Activated B cell treated with CpG ODN at 0.5 μM for 24 hours (primary cell): ENCODE results near the gene ASTN2. TPM values are rescaled to one million over a fixed set of nuclear protein-coding genes. Genes with fewer than 3 reads are reported as not detected.

Source experiments
- ATAC-seq: fragments of 200-7000 bp; cut with Tn5 transposase; one replicate; pipeline ENCODE4 v1.10.0; 2021; ENCODE audit warnings: low read depth, mild to moderate bottlenecking, moderate library complexity
- CTCF ChIA-PET: fragments of 350-600 bp; sonication (Branson Sonifier 250); formaldehyde crosslinking; loops from one replicate; lab custom pipeline; 2021; ENCODE audit warnings: antibody characterized with exemption; lab: Charles Lee
- POLR2A ChIA-PET: fragments of 350-600 bp; sonication (Branson Sonifier 250); formaldehyde crosslinking; loops from one replicate; lab custom pipeline; 2021; ENCODE audit warnings: antibody characterized with exemption; lab: Charles Lee
- DNase-seq: peaks from one replicate; pipeline ENCODE4 v3.0.0; 2022
- H3K27ac Mint-ChIP-seq: one replicate; pipeline ENCODE4 v1.8.0; 2020; ENCODE audit warnings: mixed read lengths
- H3K27me3 Mint-ChIP-seq: one replicate; pipeline ENCODE4 v1.8.0; 2021; ENCODE audit warnings: mixed read lengths
- H3K36me3 Mint-ChIP-seq: one replicate; pipeline ENCODE4 v1.8.0; 2021; ENCODE audit warnings: low read depth, mixed read lengths
- H3K4me1 Mint-ChIP-seq: one replicate; pipeline ENCODE4 v1.8.0; 2021; ENCODE audit warnings: mixed read lengths
- H3K4me3 Mint-ChIP-seq: one replicate; pipeline ENCODE4 v1.8.0; 2020; ENCODE audit warnings: mild to moderate bottlenecking, mixed read lengths
- H3K9me3 Mint-ChIP-seq: one replicate; pipeline ENCODE4 v1.8.0; 2020; ENCODE audit warnings: mixed read lengths
- intact Hi-C: fragments of 100-400 bp; cut with micrococcal nuclease; formaldehyde crosslinking; loops from one replicate; pipeline ENCODE4 v1.15.1; 2024
- total RNA-seq: library from RNA; stranded (reverse); gene quantifications from 2 replicates; pipeline ENCODE4 v1.2.3, GENCODE V29; 2022
- TF ChIP-seq, protein P1 (sequence below): fragments of 200-600 bp; IDR thresholded peaks from one replicate; pipeline ENCODE4 v1.8.0; 2022; ENCODE audit warnings: antibody characterized with exemption, mild to moderate bottlenecking

Gene ASTN2
- total RNA-seq, 1 donor from 2014 or later: 2.3 TPM

DNA sequence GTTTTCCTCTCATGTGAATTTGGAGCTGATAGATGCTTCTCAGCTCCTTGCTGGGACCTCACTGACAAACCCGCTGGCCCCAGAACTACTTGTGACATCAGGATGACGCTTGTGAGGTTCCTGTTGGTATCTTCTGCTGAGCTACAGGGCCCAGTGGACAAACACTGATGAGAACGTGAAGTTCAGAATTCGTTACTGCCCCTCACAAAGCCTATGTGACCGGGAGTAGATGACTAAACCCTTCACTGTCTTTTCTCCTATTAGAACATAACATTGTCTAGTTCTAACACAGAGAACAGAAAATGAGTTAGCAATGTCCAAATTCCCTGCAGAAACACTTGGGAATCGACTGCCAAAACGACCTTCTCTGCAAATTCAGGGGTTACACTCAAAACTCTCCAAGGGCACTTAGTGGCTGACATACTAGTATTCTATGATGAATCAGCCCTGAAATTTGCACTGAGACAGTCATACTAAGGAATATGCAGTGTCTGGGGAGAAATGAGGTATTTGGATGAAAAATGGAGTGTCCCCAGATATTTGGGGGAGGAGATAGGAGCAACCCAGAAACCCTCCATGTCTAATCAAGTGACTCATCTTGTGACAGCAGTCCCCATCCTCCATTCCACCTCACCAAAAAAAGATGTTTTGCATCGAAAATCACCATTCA, 871.0 kb downstream of the ASTN2 start:
- TF ChIP-seq, protein P1, sequence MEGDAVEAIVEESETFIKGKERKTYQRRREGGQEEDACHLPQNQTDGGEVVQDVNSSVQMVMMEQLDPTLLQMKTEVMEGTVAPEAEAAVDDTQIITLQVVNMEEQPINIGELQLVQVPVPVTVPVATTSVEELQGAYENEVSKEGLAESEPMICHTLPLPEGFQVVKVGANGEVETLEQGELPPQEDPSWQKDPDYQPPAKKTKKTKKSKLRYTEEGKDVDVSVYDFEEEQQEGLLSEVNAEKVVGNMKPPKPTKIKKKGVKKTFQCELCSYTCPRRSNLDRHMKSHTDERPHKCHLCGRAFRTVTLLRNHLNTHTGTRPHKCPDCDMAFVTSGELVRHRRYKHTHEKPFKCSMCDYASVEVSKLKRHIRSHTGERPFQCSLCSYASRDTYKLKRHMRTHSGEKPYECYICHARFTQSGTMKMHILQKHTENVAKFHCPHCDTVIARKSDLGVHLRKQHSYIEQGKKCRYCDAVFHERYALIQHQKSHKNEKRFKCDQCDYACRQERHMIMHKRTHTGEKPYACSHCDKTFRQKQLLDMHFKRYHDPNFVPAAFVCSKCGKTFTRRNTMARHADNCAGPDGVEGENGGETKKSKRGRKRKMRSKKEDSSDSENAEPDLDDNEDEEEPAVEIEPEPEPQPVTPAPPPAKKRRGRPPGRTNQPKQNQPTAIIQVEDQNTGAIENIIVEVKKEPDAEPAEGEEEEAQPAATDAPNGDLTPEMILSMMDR: no peak
- Mint-ChIP-seq H3K4me1 (no peaks in the 10 kb centered on the region), H3K9me3 (no peaks in the 10 kb centered on the region), H3K36me3 (no peaks in the 10 kb centered on the region), H3K27ac (no peak overlapping the region), H3K4me3 (no peak overlapping the region), H3K27me3 (no peaks in the 10 kb centered on the region)
- POLR2A ChIA-PET: no interaction called here
- CTCF ChIA-PET: no interaction called here
- ATAC-seq (no peak), DNase-seq (no peak)
- intact Hi-C loops: no loop called here

- ChIA-PET POLR2A (no interaction called here), CTCF (no interaction called here)
- no peak for DNase-seq
- no peak for ATAC-seq
- Mint-ChIP-seq H3K36me3 (no peaks in the 10 kb centered on the region), H3K27me3 (no peaks in the 10 kb centered on the region), H3K4me1 (no peaks in the 10 kb centered on the region), H3K9me3 (peaks cover 8% of the 10 kb centered on the region), H3K4me3 (no peak overlapping the region), H3K27ac (no peak overlapping the region)
- intact Hi-C loops: no loop called here
- TF ChIP-seq, protein P1: no peak
These were observed 873.5 kb downstream of the ASTN2 start for GRCh38 chr9:116541402-116541801.

DNA sequence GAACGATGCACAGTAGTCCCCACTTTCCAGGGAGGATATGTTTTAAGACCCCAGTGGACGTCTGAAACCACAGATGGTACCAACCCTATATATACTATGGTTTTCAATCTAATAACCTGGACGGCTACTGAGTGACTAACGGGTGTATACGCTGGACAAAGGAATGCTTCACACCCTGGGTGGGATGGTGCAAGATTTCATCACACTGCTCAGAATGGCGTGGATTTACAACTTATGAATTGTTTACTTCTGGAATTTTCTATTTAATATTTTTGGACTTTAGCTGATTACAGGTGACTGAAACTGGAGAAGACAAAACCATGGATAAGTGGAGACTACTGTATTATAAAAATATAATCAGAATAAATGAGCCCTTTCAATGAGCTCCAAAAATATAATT, 875.3 kb downstream of the ASTN2 start:
- peaks cover 9% of the 10 kb centered on the region for H3K9me3 Mint-ChIP-seq
- CTCF ChIA-PET: no interaction called here

GRCh38 chr9:116525611-116526010, 889.2 kb downstream of the ASTN2 start:
- Mint-ChIP-seq H3K27me3 (no peaks in the 10 kb centered on the region), H3K4me3 (no peak overlapping the region), H3K36me3 (no peaks in the 10 kb centered on the region), H3K27ac (no peak overlapping the region), H3K4me1 (no peaks in the 10 kb centered on the region), H3K9me3 (peaks cover 21% of the 10 kb centered on the region)
- TF ChIP-seq, protein P1: no peak
- ChIA-PET CTCF (no interaction called here), POLR2A (no interaction called here)
- DNase-seq: no peak
- intact Hi-C loops: no loop called here
- ATAC-seq: no peak

More for the DNA sequence above, 875.3 kb downstream of the ASTN2 start:
- no peaks in the 10 kb centered on the region for H3K36me3 Mint-ChIP-seq
- no peak overlapping the region for H3K27ac Mint-ChIP-seq
- intact Hi-C loops: no loop called here
- H3K27me3 Mint-ChIP-seq: no peaks in the 10 kb centered on the region
- no peaks in the 10 kb centered on the region for H3K4me1 Mint-ChIP-seq
- POLR2A ChIA-PET: no interaction called here
- TF ChIP-seq, protein P1: no peak
- DNase-seq (no peak), ATAC-seq (no peak)
- no peak overlapping the region for H3K4me3 Mint-ChIP-seq

DNA sequence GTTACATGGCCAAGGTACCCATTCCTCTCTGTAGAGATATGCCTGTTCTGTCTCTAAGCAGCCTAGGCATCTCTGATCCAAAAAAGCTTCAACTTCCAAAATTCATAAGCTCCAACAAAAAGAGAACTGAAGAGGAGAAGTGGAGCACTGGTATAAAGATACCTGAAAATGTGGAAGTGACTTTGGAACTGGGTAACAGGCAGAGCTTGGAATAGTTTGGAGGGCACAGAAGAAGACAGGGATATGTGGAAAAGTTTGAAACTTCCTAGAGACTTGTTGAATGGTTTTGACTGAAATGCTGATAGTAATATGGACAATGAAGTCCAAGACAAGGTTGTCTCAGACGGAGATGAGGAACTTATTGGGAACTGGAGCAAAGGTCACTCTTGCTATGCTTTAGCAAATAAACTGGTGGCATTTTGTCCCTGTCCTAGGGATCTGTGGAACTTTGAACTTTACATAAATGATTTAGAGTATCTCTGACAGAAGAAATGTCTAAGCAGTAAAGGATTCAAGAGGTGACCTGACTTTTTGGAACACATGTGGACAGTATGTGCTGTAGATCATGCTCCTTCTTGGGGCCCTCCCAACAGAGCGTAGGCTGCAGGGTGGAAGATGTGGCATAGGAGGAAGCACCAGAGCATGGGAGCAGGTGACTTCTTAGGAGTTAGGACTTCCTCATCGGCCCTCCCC, 889.9 kb downstream of the ASTN2 start:
- no peak overlapping the region for H3K27ac Mint-ChIP-seq
- H3K27me3 Mint-ChIP-seq: no peaks in the 10 kb centered on the region
- H3K4me3 Mint-ChIP-seq: no peak overlapping the region
- ATAC-seq: no peak
- TF ChIP-seq, protein P1: no peak
- no peak for DNase-seq
- ChIA-PET POLR2A (no interaction called here), CTCF (no interaction called here)
- H3K9me3 Mint-ChIP-seq: peaks cover 23% of the 10 kb centered on the region
- intact Hi-C loops: no loop called here
- H3K36me3 Mint-ChIP-seq: no peaks in the 10 kb centered on the region
- no peaks in the 10 kb centered on the region for H3K4me1 Mint-ChIP-seq
